Loucy (cell line): ENCODE data around the gene MOB3C.

Experiments
- H2AFZ ChIP-seq: fragments of 200-600 bp; sonication (generic); 2 replicates; pipeline ENCODE4 v1.6.0; 2016; ENCODE audit warnings: antibody characterized with exemption, mild to moderate bottlenecking, low read length, moderate library complexity
- H3F3A ChIP-seq: fragments of 200-600 bp; 2 replicates; pipeline ENCODE4 v1.6.0; 2016; ENCODE audit warnings: antibody characterized with exemption, low read depth, mild to moderate bottlenecking
- H3K27me3 ChIP-seq: fragments of 200-600 bp; sonication (generic); 2 replicates; pipeline ENCODE4 v1.6.1; 2014; ENCODE audit warnings: low read length, mild to moderate bottlenecking; ENCODE audit not compliant: insufficient read depth, poor library complexity, severe bottlenecking
- H3K36me3 ChIP-seq: fragments of 200-600 bp; sonication (generic); 2 replicates; pipeline ENCODE4 v1.6.1; 2016; ENCODE audit warnings: low read length; ENCODE audit not compliant: insufficient read depth
- H3K4me1 ChIP-seq: fragments of 200-600 bp; sonication (generic); 2 replicates; pipeline ENCODE4 v1.5.1; 2014; ENCODE audit warnings: low read length, mild to moderate bottlenecking; ENCODE audit not compliant: insufficient read depth, poor library complexity, severe bottlenecking
- H3K4me2 ChIP-seq: fragments of 200-600 bp; sonication (generic); 2 replicates; pipeline ENCODE4 v1.6.0; 2014; ENCODE audit warnings: antibody characterized with exemption, low read length, low read depth, mild to moderate bottlenecking; ENCODE audit not compliant: poor library complexity, severe bottlenecking
- H3K4me3 ChIP-seq: fragments of 200-600 bp; sonication (generic); 2 replicates; pipeline ENCODE4 v1.5.1; 2014; ENCODE audit warnings: low read length, mild to moderate bottlenecking, mixed read lengths; ENCODE audit not compliant: poor library complexity, severe bottlenecking
- H3K79me2 ChIP-seq: fragments of 200-600 bp; sonication (generic); 2 replicates; pipeline ENCODE4 v1.6.1; 2014; ENCODE audit warnings: low read length; ENCODE audit not compliant: insufficient read depth
- H3K9ac ChIP-seq: fragments of 200-600 bp; sonication (generic); 2 replicates; pipeline ENCODE4 v1.6.0; 2014; ENCODE audit warnings: mild to moderate bottlenecking, low read depth, low read length, moderate library complexity; ENCODE audit not compliant: poor library complexity, severe bottlenecking
- H3K9me2 ChIP-seq: fragments of 200-600 bp; sonication (generic); replicated peaks from 2 replicates; pipeline ENCODE4 v1.6.1; 2016; ENCODE audit warnings: low read depth, low read length, mixed read lengths
- H3K9me3 ChIP-seq: fragments of 200-600 bp; sonication (generic); 2 replicates; pipeline ENCODE4 v1.6.1; 2014; ENCODE audit warnings: mild to moderate bottlenecking, antibody characterized with exemption, low read length, low read depth; ENCODE audit not compliant: insufficient read depth
- H4K20me1 ChIP-seq: fragments of 200-600 bp; sonication (generic); 2 replicates; pipeline ENCODE4 v1.6.0; 2014; ENCODE audit warnings: antibody characterized with exemption, low read length, mild to moderate bottlenecking; ENCODE audit not compliant: insufficient read depth, poor library complexity, severe bottlenecking
- CTCF ChIP-seq: fragments of 200-600 bp; sonication (generic); conservative IDR thresholded peaks from 2 replicates; pipeline ENCODE4 v1.5.1; 2014; ENCODE audit warnings: mild to moderate bottlenecking, antibody characterized with exemption, low read length
- EZH2phosphoT487 ChIP-seq: fragments of 200-600 bp; IDR thresholded peaks from 2 replicates; pipeline ENCODE4 v1.6.1; 2018; ENCODE audit warnings: antibody characterized with exemption, mild to moderate bottlenecking, moderate library complexity, borderline replicate concordance

Gene MOB3C

GRCh38 chr1:46618754-46619415 lies 2.3 kb upstream of the MOB3C start:
- no peaks in the 10 kb centered on the region for H3K36me3 ChIP-seq
- no peaks in the 10 kb centered on the region for H4K20me1 ChIP-seq
- H2AFZ ChIP-seq = peak overlapping the region; percentile 59; the same call in 1 of the 2 replicates
- H3K4me1 ChIP-seq = peaks cover 55% of the 10 kb centered on the region
- peak overlapping the region; percentile 36 for H3K9ac ChIP-seq
- no peak for TF ChIP-seq CTCF
- TF ChIP-seq EZH2phosphoT487 = no peak
- peak overlapping the region; percentile 35 for H3K4me2 ChIP-seq
- peaks cover 12% of the 10 kb centered on the region; the same call in 1 of the 2 replicates for H3K79me2 ChIP-seq
- no peak overlapping the region for H3K4me3 ChIP-seq
- H3K27me3 ChIP-seq = no peaks in the 10 kb centered on the region
- H3K9me2 ChIP-seq = no peaks in the 10 kb centered on the region
- H3K9me3 ChIP-seq = no peaks in the 10 kb centered on the region
- H3F3A ChIP-seq = no peaks in the 10 kb centered on the region

- Histone ChIP-seq H3K4me2 (no peak overlapping the region), H3F3A (no peaks in the 10 kb centered on the region), H3K9me2 (no peaks in the 10 kb centered on the region), H3K4me1 (peaks cover 57% of the 10 kb centered on the region), H3K4me3 (no peak overlapping the region), H3K79me2 (peaks cover 19% of the 10 kb centered on the region; the same call in 1 of the 2 replicates), H2AFZ (no peak overlapping the region), H3K36me3 (no peaks in the 10 kb centered on the region), H3K9me3 (no peaks in the 10 kb centered on the region), H3K9ac (no peak overlapping the region), H4K20me1 (no peaks in the 10 kb centered on the region), H3K27me3 (no peaks in the 10 kb centered on the region)
- no peak for TF ChIP-seq CTCF
- TF ChIP-seq EZH2phosphoT487 = no peak
Measured at GRCh38 chr1:46617833-46618232, 1.2 kb upstream of the MOB3C start.

GRCh38 chr1:46617108-46617800 lies 643 bp upstream of the MOB3C start:
- peak overlapping the region; percentile 93 for H3K4me3 ChIP-seq
- H3K9me2 ChIP-seq = no peaks in the 10 kb centered on the region
- H3K9me3 ChIP-seq = no peaks in the 10 kb centered on the region
- TF ChIP-seq CTCF (no peak), EZH2phosphoT487 (no peak)
- no peaks in the 10 kb centered on the region for H3K27me3 ChIP-seq
- no peaks in the 10 kb centered on the region for H3F3A ChIP-seq
- no peaks in the 10 kb centered on the region for H3K36me3 ChIP-seq
- peaks cover 19% of the 10 kb centered on the region; the same call in 1 of the 2 replicates for H3K79me2 ChIP-seq
- H2AFZ ChIP-seq = peak overlapping the region; percentile 93
- H3K4me2 ChIP-seq = peak overlapping the region; percentile 100
- peaks cover 59% of the 10 kb centered on the region for H3K4me1 ChIP-seq
- H3K9ac ChIP-seq = peak overlapping the region; percentile 78
- no peaks in the 10 kb centered on the region for H4K20me1 ChIP-seq
